Mesothelial cell of epicardium (in vitro differentiated cells): Measurements from ENCODE around the gene AGXT. TPM values are rescaled to one million over a fixed set of nuclear protein-coding genes. Genes with fewer than 3 reads are reported as not detected.

ENCODE experiments used
- DNase-seq, 2 experiments: peaks; one replicate each; pipeline ENCODE4 v3.0.0; 2021; ENCODE audit warnings: low spot score in 2 of 2; ENCODE audit not compliant: unreplicated experiment in 2 of 2
- H3K27ac Mint-ChIP-seq: 2 replicates; pipeline ENCODE4 v1.8.0; 2021; ENCODE audit warnings: mixed read lengths
- H3K27me3 Mint-ChIP-seq: 2 replicates; pipeline ENCODE4 v1.8.0; 2021; ENCODE audit warnings: low read depth, mixed read lengths
- H3K36me3 Mint-ChIP-seq: 2 replicates; pipeline ENCODE4 v1.8.0; 2021; ENCODE audit warnings: mixed read lengths
- H3K4me1 Mint-ChIP-seq: 2 replicates; pipeline ENCODE4 v1.8.0; 2021; ENCODE audit warnings: mixed read lengths
- H3K4me3 Mint-ChIP-seq: 2 replicates; pipeline ENCODE4 v1.8.0; 2021; ENCODE audit warnings: mild to moderate bottlenecking, moderate library complexity, mixed read lengths
- H3K9me3 Mint-ChIP-seq: 2 replicates; pipeline ENCODE4 v1.8.0; 2021; ENCODE audit warnings: mixed read lengths
- total RNA-seq: library from RNA; stranded (reverse); gene quantifications from 3 replicates; pipeline ENCODE4 v1.2.1, GENCODE V29; 2021
- TF ChIP-seq, protein P1 (sequence below): fragments of 200-600 bp; sonication (generic); IDR thresholded peaks from one replicate; pipeline ENCODE4 v1.5.0; 2021; ENCODE audit warnings: antibody characterized with exemption; ENCODE audit not compliant: unreplicated experiment

The AGXT gene
- total RNA-seq, 1 donor from 2014 or later: not detected

DNA sequence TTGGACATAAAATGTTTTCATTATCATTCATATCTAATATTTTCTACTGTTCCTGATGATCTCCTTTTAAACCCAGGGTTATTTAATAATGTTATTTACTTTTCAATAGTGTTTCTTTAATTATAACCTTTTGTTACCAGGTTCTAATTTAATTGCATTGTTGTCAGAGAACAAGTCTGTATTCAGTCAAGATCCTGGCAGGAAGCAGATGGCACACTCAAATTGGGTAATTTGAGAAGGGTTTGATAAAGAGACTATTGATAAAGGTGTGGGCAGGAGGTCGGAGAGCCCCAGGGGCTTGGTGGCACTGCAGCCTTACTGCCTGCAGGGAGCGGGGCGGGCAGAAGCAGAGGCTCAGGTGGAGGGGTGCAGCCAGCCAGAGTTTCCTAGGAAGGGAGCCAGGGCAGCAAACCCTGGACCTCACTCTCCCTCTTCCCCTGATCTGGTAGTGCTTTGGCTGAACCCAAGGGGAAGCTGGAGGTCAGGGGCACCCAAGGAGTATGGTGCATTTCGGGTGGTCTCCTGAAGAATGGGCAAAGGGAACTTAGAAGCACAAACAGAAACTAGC lies 46.3 kb upstream of the AGXT start:
- peaks cover 11% of the 10 kb centered on the region for H3K4me1 Mint-ChIP-seq
- TF ChIP-seq, protein P1, sequence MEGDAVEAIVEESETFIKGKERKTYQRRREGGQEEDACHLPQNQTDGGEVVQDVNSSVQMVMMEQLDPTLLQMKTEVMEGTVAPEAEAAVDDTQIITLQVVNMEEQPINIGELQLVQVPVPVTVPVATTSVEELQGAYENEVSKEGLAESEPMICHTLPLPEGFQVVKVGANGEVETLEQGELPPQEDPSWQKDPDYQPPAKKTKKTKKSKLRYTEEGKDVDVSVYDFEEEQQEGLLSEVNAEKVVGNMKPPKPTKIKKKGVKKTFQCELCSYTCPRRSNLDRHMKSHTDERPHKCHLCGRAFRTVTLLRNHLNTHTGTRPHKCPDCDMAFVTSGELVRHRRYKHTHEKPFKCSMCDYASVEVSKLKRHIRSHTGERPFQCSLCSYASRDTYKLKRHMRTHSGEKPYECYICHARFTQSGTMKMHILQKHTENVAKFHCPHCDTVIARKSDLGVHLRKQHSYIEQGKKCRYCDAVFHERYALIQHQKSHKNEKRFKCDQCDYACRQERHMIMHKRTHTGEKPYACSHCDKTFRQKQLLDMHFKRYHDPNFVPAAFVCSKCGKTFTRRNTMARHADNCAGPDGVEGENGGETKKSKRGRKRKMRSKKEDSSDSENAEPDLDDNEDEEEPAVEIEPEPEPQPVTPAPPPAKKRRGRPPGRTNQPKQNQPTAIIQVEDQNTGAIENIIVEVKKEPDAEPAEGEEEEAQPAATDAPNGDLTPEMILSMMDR: no peak
- H3K9me3 Mint-ChIP-seq: peaks cover 7% of the 10 kb centered on the region
- H3K27ac Mint-ChIP-seq: no peak overlapping the region
- H3K27me3 Mint-ChIP-seq: peaks cover 82% of the 10 kb centered on the region
- no peaks in the 10 kb centered on the region for H3K36me3 Mint-ChIP-seq
- no peak overlapping the region for H3K4me3 Mint-ChIP-seq
- DNase-seq: no peak

DNA sequence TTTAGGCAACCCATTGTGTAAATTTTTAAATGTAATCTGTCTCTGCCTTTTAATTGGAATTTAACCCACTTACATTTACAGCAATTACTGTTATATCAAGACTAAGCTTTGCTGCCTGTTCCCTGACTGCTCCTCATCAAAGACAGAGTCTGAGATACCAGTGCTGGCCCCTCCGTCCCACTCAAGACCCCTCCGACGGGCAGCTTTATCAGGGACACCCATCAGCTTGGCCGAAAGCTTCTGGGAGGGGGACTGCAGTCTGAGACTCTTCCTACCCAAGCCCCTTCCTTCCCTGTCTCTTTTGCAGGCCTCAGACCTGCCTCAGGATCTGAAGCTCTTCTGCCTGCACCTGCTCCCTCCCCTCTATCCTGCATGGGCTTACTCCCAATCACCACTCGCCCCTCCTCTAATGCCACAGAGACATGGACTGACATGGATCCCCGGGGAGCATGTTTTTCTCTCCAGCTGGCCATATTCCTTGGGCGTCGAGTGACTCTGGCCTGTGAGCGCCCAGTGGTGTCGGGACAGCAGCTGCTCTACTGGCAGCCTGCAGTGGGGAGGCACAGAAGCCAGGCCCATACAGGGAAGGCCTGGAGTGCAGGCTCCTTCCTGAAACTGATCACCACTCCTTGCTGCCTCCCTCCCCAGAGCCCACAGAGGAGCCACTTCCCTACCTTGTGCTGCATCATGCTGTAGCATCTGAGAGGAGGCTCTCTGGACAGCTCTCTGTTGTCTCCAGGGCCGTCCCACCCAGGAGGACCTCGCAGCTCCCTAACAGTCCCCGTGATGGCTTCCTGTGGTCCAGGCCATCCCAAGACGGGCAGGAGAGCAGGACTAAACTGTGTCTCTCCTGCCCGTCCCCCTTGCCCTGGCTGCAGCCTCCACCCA lies 44.9 kb upstream of the AGXT start:
- Mint-ChIP-seq H3K4me1 (peaks cover 6% of the 10 kb centered on the region), H3K27ac (no peak overlapping the region), H3K9me3 (peaks cover 7% of the 10 kb centered on the region), H3K4me3 (no peak overlapping the region), H3K27me3 (peaks cover 83% of the 10 kb centered on the region), H3K36me3 (no peaks in the 10 kb centered on the region)
- TF ChIP-seq, protein P1: no peak
- DNase-seq: no peak

DNA sequence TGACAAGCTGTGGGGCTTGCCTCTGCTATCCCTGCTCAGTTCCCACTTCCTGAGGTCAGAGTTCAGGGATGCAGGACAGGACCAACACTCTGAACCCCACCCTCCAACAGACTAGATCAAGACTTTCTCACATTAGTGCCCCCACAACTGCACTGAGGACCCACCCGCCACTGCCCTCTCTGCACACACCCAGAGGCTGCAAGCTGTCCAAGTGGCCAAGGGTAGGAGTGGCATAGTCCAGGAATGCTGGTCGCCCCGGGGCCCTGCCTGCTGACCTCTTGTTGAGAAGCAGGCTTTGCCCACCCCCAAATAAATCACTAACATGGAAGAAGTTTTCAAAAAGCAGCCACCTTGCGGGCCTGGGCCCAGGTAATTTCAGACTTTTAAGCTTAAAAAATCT lies 43.1 kb upstream of the AGXT start:
- DNase-seq: no peak
- Mint-ChIP-seq H3K27me3 (peaks cover 98% of the 10 kb centered on the region), H3K4me3 (no peak overlapping the region), H3K27ac (no peak overlapping the region), H3K36me3 (no peaks in the 10 kb centered on the region), H3K4me1 (peaks cover 5% of the 10 kb centered on the region), H3K9me3 (peaks cover 7% of the 10 kb centered on the region)
- TF ChIP-seq, protein P1: no peak

GRCh38 chr2:240831594-240832204 lies 36.9 kb upstream of the AGXT start:
- peak overlapping the region; percentile 51 for H3K4me3 Mint-ChIP-seq
- no peaks in the 10 kb centered on the region for H3K9me3 Mint-ChIP-seq
- H3K27ac Mint-ChIP-seq: no peak overlapping the region
- H3K27me3 Mint-ChIP-seq: peaks cover 77% of the 10 kb centered on the region
- no peak for DNase-seq
- TF ChIP-seq, protein P1: no peak
- no peaks in the 10 kb centered on the region for H3K36me3 Mint-ChIP-seq
- H3K4me1 Mint-ChIP-seq: peaks cover 2% of the 10 kb centered on the region

DNA sequence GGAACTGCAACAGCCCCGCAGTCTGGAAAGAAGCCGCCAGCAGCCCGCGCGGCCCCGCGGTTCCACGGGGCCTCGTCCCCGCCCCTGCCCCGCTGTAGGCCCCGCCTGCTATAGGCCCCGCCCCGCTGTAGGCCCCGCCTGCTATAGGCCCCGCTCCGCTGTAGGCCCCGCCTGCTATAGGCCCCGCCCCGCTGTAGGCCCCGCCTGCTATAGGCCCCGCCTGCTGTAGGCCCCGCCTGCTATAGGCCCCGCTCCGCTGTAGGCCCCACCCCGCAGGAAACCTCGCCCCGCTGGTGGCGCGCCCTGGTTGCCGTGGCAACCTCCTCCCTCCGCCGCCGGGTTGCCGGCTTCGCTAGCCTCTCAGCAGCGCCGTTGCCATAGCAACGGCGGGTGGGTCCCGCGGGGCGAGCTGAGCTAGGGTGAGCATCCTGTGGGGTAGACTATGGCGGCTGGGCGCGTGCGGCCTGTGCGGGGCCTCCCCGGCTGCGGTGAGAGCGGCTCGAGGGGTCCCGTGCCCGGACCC lies 36.4 kb upstream of the AGXT start:
- H3K27ac Mint-ChIP-seq: no peak overlapping the region
- no peaks in the 10 kb centered on the region for H3K9me3 Mint-ChIP-seq
- H3K4me1 Mint-ChIP-seq: peaks cover 2% of the 10 kb centered on the region
- TF ChIP-seq, protein P1: no peak
- H3K36me3 Mint-ChIP-seq: no peaks in the 10 kb centered on the region
- H3K4me3 Mint-ChIP-seq: peak overlapping the region; percentile 51
- DNase-seq: peak; percentile 90 to 92
- peaks cover 77% of the 10 kb centered on the region for H3K27me3 Mint-ChIP-seq
